ENCODE data around the gene RALGAPA1.
"Not testable (repeated sequence)": the region's sequence is repeated elsewhere in the genome, so short reads cannot be mapped to it uniquely, and the experiment has no call there.

The RALGAPA1 gene

GRCh38 chr14:35637851-35638250, 171.2 kb downstream of the RALGAPA1 start:
- DNase-seq (ENCODE audit: extremely low spot score): no peak
- no peak for TF ChIP-seq CTCF (IDR thresholded peaks at IDR 0.05; ENCODE audit: control extremely low read depth, extremely low read depth, low read depth, missing control alignments)
- CTCF ChIA-PET: no interaction called here
- POLR2A ChIA-PET: no interaction called here

- no peak for DNase-seq (ENCODE audit: extremely low spot score)
- ChIA-PET CTCF (no interaction called here), POLR2A (no interaction called here)
- TF ChIP-seq CTCF (IDR thresholded peaks at IDR 0.05; ENCODE audit: control extremely low read depth, extremely low read depth, low read depth, missing control alignments): no peak
These were observed 171.8 kb downstream of the RALGAPA1 start for GRCh38 chr14:35637269-35637668.

GRCh38 chr14:35632676-35633075, 176.4 kb downstream of the RALGAPA1 start:
- no peak for DNase-seq (ENCODE audit: extremely low spot score)
- ChIA-PET POLR2A (no interaction called here), CTCF (interaction anchor here (1.2 to 1.4 kb wide), 3 partner anchors 9 to 23 kb away, joined by 3 read pairs; no protein-coding TSS in a partner anchor)
- no peak for TF ChIP-seq CTCF (IDR thresholded peaks at IDR 0.05; ENCODE audit: control extremely low read depth, extremely low read depth, low read depth, missing control alignments)

GRCh38 chr14:35632271-35632670, 176.8 kb downstream of the RALGAPA1 start:
- DNase-seq (ENCODE audit: extremely low spot score): no peak
- CTCF ChIA-PET: interaction anchor here (1.2 to 1.4 kb wide), 3 partner anchors 9 to 23 kb away, joined by 3 read pairs; no protein-coding TSS in a partner anchor
- no peak for TF ChIP-seq CTCF (IDR thresholded peaks at IDR 0.05; ENCODE audit: control extremely low read depth, extremely low read depth, low read depth, missing control alignments)
- POLR2A ChIA-PET: no interaction called here

- CTCF ChIA-PET: interaction anchor here (1.4 kb wide), 2 partner anchors 14 to 24 kb away, joined by 3 read pairs; no protein-coding TSS in a partner anchor
- DNase-seq (ENCODE audit: extremely low spot score): no peak
- POLR2A ChIA-PET: no interaction called here
- no peak for TF ChIP-seq CTCF (IDR thresholded peaks at IDR 0.05; ENCODE audit: control extremely low read depth, extremely low read depth, low read depth, missing control alignments)
These were observed 177.9 kb downstream of the RALGAPA1 start for GRCh38 chr14:35631071-35631805.

- CTCF ChIA-PET: no interaction called here
- no peak for TF ChIP-seq CTCF (IDR thresholded peaks at IDR 0.05; ENCODE audit: control extremely low read depth, extremely low read depth, low read depth, missing control alignments)
- POLR2A ChIA-PET: no interaction called here
- DNase-seq (ENCODE audit: extremely low spot score): no peak
These were observed 180.1 kb downstream of the RALGAPA1 start for GRCh38 chr14:35628989-35629388.

- CTCF ChIA-PET: interaction anchor here (1.0 kb wide), 1 partner anchor 53 kb away, joined by 3 read pairs; no protein-coding TSS in a partner anchor
- POLR2A ChIA-PET; DNase-seq (ENCODE audit: extremely low spot score): not testable (repeated sequence)
These were observed 182.1 kb downstream of the RALGAPA1 start for GRCh38 chr14:35626947-35627346.

- POLR2A ChIA-PET; DNase-seq (ENCODE audit: extremely low spot score); CTCF ChIA-PET: not testable (repeated sequence)
These were observed 187.1 kb downstream of the RALGAPA1 start for GRCh38 chr14:35621996-35622395.

- DNase-seq (ENCODE audit: extremely low spot score); POLR2A ChIA-PET: not testable (repeated sequence)
- CTCF ChIA-PET: interaction anchor here (1.7 kb wide), 1 partner anchor 42 kb away, joined by 3 read pairs; no protein-coding TSS in a partner anchor
These were observed 189.1 kb downstream of the RALGAPA1 start for GRCh38 chr14:35619998-35620397.

GRCh38 chr14:35619461-35619860, 189.6 kb downstream of the RALGAPA1 start:
- DNase-seq (ENCODE audit: extremely low spot score); POLR2A ChIA-PET: not testable (repeated sequence)
- CTCF ChIA-PET: interaction anchor here (1.7 kb wide), 1 partner anchor 42 kb away, joined by 3 read pairs; no protein-coding TSS in a partner anchor
